Calu3 (cell line): ENCODE results near the gene TAPT1. TPM values are rescaled to one million over a fixed set of nuclear protein-coding genes. Genes with fewer than 3 reads are reported as not detected.

Experiments
- BruUV-seq: library from RNA; stranded (reverse); fragments of 400-500 nt; replicated peaks from 2 replicates; lab custom pipeline; 2021; lab: Mats Ljungman, UMichigan
- CTCF ChIA-PET: fragments of 300-600 bp; sonication (Branson Sonifier 250); formaldehyde crosslinking; loops from one replicate; lab custom pipeline; 2022; ENCODE audit warnings: antibody characterized with exemption; lab: Charles Lee
- DNase-seq: peaks from one replicate; pipeline ENCODE4 v3.0.0; 2022
- H3K27ac Mint-ChIP-seq: one replicate; pipeline ENCODE4 v1.8.0; 2022; ENCODE audit warnings: mixed read lengths; ENCODE audit not compliant: unreplicated experiment
- H3K27me3 Mint-ChIP-seq: one replicate; pipeline ENCODE4 v1.8.0; 2022; ENCODE audit warnings: mixed read lengths; ENCODE audit not compliant: unreplicated experiment
- H3K36me3 Mint-ChIP-seq: one replicate; pipeline ENCODE4 v1.8.0; 2022; ENCODE audit warnings: mild to moderate bottlenecking, moderate library complexity, mixed read lengths; ENCODE audit not compliant: insufficient read depth, unreplicated experiment
- H3K4me1 Mint-ChIP-seq: one replicate; pipeline ENCODE4 v1.8.0; 2022; ENCODE audit warnings: mild to moderate bottlenecking, low read depth, mixed read lengths; ENCODE audit not compliant: unreplicated experiment
- H3K4me3 Mint-ChIP-seq: one replicate; pipeline ENCODE4 v1.8.0; 2022; ENCODE audit warnings: mild to moderate bottlenecking, low read depth, moderate library complexity, mixed read lengths; ENCODE audit not compliant: unreplicated experiment
- H3K9me3 Mint-ChIP-seq: one replicate; pipeline ENCODE4 v1.8.0; 2022; ENCODE audit warnings: low read depth, mixed read lengths; ENCODE audit not compliant: unreplicated experiment
- CTCF ChIP-seq: fragments of 200-600 bp; IDR thresholded peaks from one replicate; pipeline ENCODE4 v1.8.0; 2022; ENCODE audit warnings: antibody characterized with exemption; ENCODE audit not compliant: unreplicated experiment
- intact Hi-C: fragments of 100-400 bp; cut with micrococcal nuclease; formaldehyde crosslinking; loops from one replicate; pipeline ENCODE4 v1.10.0; 2022; ENCODE audit not compliant: unreplicated experiment
- total RNA-seq: library from RNA; stranded (reverse); gene quantifications from 2 replicates; pipeline ENCODE4 v1.2.3, GENCODE V29; 2022

TAPT1 gene
- total RNA-seq, 1 experiment from 2014 or later, result 31.5 TPM

DNA sequence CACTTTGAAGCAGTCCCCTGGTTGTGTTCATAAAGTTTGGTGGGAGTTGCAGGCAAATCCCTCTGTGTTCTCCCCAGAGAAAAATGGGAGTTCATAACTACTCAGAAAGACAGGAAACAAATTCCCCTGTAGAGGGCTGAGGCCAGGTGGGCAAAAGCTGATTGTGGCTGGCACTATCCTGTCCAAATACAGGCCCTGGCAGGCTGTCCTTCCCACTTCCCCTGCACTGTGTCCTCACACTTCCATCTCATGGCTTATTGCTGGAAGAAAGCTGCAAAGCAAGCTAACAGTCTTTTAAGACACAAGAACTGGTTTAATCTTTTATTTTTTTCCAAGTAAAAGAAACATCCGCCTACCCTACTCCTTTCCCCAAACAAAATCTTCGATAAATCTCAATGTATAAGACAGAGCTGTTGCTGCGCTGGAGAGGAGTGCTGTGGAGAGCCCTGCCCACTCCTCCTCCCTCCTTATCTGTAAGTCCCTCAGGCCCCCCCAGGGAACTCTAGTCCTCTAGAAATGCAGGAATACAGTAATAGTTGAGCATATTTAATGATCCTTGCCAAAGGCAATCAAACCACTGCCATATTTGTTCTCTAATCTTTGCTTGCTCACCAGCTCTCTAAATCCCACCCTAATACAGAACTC is 14.0 kb downstream of the TAPT1 start:
- peaks cover 16% of the 10 kb centered on the region for H3K4me1 Mint-ChIP-seq
- intact Hi-C loops, result no loop called here
- no peak overlapping the region for H3K27ac Mint-ChIP-seq
- CTCF ChIA-PET, result no interaction called here
- no TSS peak for BruUV-seq
- H3K36me3 Mint-ChIP-seq, result peaks cover 9% of the 10 kb centered on the region
- no peak for TF ChIP-seq CTCF
- H3K4me3 Mint-ChIP-seq, result no peak overlapping the region
- DNase-seq, result no peak
- no peaks in the 10 kb centered on the region for H3K9me3 Mint-ChIP-seq
- H3K27me3 Mint-ChIP-seq, result no peaks in the 10 kb centered on the region

DNA sequence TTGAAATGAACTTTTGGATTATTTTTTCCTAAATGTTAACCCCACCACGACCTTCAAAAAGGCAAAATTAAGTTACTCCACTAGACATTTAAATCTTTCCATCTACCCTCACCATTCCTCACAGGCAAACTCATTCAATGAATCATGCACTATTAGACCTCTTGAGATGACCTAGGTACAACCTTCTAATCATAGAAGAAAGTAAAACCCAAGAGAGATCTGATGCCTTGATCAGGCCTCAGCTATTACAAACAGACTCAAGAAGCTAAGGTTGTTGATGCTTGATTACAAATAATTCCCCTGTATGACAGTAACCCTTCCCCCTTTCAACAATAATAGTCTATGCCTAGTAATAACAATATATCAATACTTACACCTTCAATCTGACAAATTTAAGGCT is 18.9 kb downstream of the TAPT1 start:
- H3K27me3 Mint-ChIP-seq, result no peaks in the 10 kb centered on the region
- H3K9me3 Mint-ChIP-seq, result no peaks in the 10 kb centered on the region
- peaks cover 16% of the 10 kb centered on the region for H3K4me1 Mint-ChIP-seq
- no peak overlapping the region for H3K4me3 Mint-ChIP-seq
- CTCF ChIA-PET, result no interaction called here
- intact Hi-C loops, result loop anchor here (5.0 kb wide), 1 partner anchor 300 kb away; no protein-coding TSS in a partner anchor
- no peak for DNase-seq
- no peak overlapping the region for H3K27ac Mint-ChIP-seq
- no peak for TF ChIP-seq CTCF
- no TSS peak for BruUV-seq
- peaks cover 4% of the 10 kb centered on the region for H3K36me3 Mint-ChIP-seq

DNA sequence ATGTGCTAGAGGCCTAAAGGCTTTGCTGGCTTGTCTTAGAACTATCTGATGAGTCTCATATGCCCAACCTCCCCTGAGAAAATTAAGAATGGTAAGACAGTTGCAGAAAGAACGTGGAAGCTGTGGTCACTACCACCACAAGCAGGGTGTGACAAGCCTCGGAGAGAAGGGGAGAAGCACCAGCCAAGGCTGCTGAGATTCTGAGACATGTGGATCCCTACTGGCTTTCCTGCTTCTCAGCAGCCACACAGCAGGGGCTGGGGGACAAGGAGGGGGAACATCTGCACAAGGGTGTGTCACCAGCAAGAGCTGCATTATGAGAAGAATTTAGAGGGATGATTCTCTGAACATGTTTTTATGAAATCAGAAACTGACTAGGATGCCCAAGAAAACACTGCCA is 19.4 kb downstream of the TAPT1 start:
- no peak for DNase-seq
- Mint-ChIP-seq H3K9me3 (no peaks in the 10 kb centered on the region), H3K4me3 (no peak overlapping the region), H3K27me3 (no peaks in the 10 kb centered on the region), H3K27ac (no peak overlapping the region), H3K36me3 (peaks cover 4% of the 10 kb centered on the region), H3K4me1 (peaks cover 16% of the 10 kb centered on the region)
- CTCF ChIA-PET, result interaction anchor here (1.6 kb wide), 1 partner anchor 180 kb away, joined by 4 read pairs; no protein-coding TSS in a partner anchor
- intact Hi-C loops, result loop anchor here (5.0 kb wide), 1 partner anchor 300 kb away; no protein-coding TSS in a partner anchor
- no peak for TF ChIP-seq CTCF
- no TSS peak for BruUV-seq

- peaks cover 16% of the 10 kb centered on the region for H3K4me1 Mint-ChIP-seq
- H3K27me3 Mint-ChIP-seq, result no peaks in the 10 kb centered on the region
- no peak overlapping the region for H3K4me3 Mint-ChIP-seq
- H3K27ac Mint-ChIP-seq, result no peak overlapping the region
- CTCF ChIA-PET, result interaction anchor here (0.6 to 1.6 kb wide), 8 partner anchors 8 to 179 kb away, joined by 3 to 8 read pairs (median 4); no protein-coding TSS in a partner anchor
- DNase-seq, result no peak
- no peaks in the 10 kb centered on the region for H3K9me3 Mint-ChIP-seq
- no peak for TF ChIP-seq CTCF
- intact Hi-C loops, result loop anchor here (5.0 kb wide), 1 partner anchor 299 kb away; no protein-coding TSS in a partner anchor
- BruUV-seq, result no TSS peak
- H3K36me3 Mint-ChIP-seq, result peaks cover 4% of the 10 kb centered on the region
Observed at GRCh38 chr4:16206301-16206700, 20.0 kb downstream of the TAPT1 start.
